Adipocyte (in vitro differentiated cells): ENCODE measurements around the gene BRD1.
"Not testable (repeated sequence)": the region's sequence is repeated elsewhere in the genome, so short reads cannot be mapped to it uniquely, and the experiment has no call there.

Source experiments
- DNase-seq: peaks from one replicate; pipeline ENCODE4 v3.0.0-alpha.2; 2015; ENCODE audit warnings: low read depth
- H3K27me3 ChIP-seq: replicated peaks from 2 replicates; pipeline ENCODE4 v1.7.0; 2013; ENCODE audit warnings: mild to moderate bottlenecking, low read length, moderate library complexity; ENCODE audit not compliant: control insufficient read depth, insufficient read depth
- H3K36me3 ChIP-seq: 2 replicates; pipeline ENCODE4 v1.7.0; 2013; ENCODE audit warnings: low read length, mild to moderate bottlenecking, moderate library complexity; ENCODE audit not compliant: control insufficient read depth, insufficient read depth, severe bottlenecking
- H3K4me1 ChIP-seq: 2 replicates; pipeline ENCODE4 v1.7.0; 2013; ENCODE audit warnings: mild to moderate bottlenecking, low read length, moderate library complexity; ENCODE audit not compliant: control insufficient read depth, insufficient read depth
- H3K4me3 ChIP-seq: 2 replicates; pipeline ENCODE4 v1.7.0; 2013; ENCODE audit warnings: mild to moderate bottlenecking, low read length, moderate library complexity
- H3K9ac ChIP-seq: 2 replicates; pipeline ENCODE4 v1.7.0; 2013; ENCODE audit warnings: mild to moderate bottlenecking, low read length, moderate library complexity
- H3K9me3 ChIP-seq: 2 replicates; pipeline ENCODE4 v1.7.0; 2013; ENCODE audit warnings: mild to moderate bottlenecking, low read length, moderate library complexity; ENCODE audit not compliant: control insufficient read depth

The BRD1 gene

GRCh38 chr22:49783926-49784629 lies 43.6 kb downstream of the BRD1 start:
- no peaks in the 10 kb centered on the region for H3K9me3 ChIP-seq
- DNase-seq: no peak
- no peak overlapping the region for H3K9ac ChIP-seq
- H3K36me3 ChIP-seq: peaks cover 49% of the 10 kb centered on the region
- H3K27me3 ChIP-seq: no peaks in the 10 kb centered on the region
- no peak overlapping the region for H3K4me3 ChIP-seq
- H3K4me1 ChIP-seq: peaks cover 26% of the 10 kb centered on the region

- Histone ChIP-seq H3K36me3 (peaks cover 51% of the 10 kb centered on the region), H3K27me3 (no peaks in the 10 kb centered on the region), H3K9ac (no peak overlapping the region), H3K9me3 (no peaks in the 10 kb centered on the region), H3K4me3 (no peak overlapping the region), H3K4me1 (peaks cover 17% of the 10 kb centered on the region)
- no peak for DNase-seq
These were observed 44.5 kb downstream of the BRD1 start for GRCh38 chr22:49783036-49783746.

DNA sequence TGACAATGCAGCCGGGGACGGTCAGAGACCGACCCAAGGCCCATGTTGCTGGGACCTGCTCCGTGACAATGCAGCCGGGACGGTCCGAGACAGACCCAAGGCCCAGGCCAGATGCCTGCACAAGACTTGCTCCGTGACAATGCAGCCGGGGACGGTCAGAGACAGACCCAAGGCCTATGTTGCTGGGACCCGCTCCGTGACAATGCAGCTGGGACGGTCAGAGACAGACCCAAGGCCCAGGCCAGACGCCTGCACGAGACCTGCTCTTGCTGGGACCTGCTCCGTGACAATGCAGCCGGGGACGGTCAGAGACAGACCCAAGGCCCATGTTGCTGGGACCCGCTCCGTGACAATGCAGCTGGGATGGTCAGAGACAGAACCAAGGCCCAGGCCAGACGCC lies 45.8 kb downstream of the BRD1 start:
- DNase-seq, H3K27me3 ChIP-seq, H3K4me3 ChIP-seq, H3K9me3 ChIP-seq, H3K9ac ChIP-seq: not testable (repeated sequence)
- peaks cover 53% of the 10 kb centered on the region for H3K36me3 ChIP-seq
- H3K4me1 ChIP-seq: peaks cover 13% of the 10 kb centered on the region

- no peak for DNase-seq
- Histone ChIP-seq H3K36me3 (peaks cover 53% of the 10 kb centered on the region), H3K9ac (no peak overlapping the region), H3K9me3 (no peaks in the 10 kb centered on the region), H3K4me3 (no peak overlapping the region), H3K27me3 (no peaks in the 10 kb centered on the region), H3K4me1 (peaks cover 12% of the 10 kb centered on the region)
These were observed 46.3 kb downstream of the BRD1 start for GRCh38 chr22:49781289-49781782.

DNA sequence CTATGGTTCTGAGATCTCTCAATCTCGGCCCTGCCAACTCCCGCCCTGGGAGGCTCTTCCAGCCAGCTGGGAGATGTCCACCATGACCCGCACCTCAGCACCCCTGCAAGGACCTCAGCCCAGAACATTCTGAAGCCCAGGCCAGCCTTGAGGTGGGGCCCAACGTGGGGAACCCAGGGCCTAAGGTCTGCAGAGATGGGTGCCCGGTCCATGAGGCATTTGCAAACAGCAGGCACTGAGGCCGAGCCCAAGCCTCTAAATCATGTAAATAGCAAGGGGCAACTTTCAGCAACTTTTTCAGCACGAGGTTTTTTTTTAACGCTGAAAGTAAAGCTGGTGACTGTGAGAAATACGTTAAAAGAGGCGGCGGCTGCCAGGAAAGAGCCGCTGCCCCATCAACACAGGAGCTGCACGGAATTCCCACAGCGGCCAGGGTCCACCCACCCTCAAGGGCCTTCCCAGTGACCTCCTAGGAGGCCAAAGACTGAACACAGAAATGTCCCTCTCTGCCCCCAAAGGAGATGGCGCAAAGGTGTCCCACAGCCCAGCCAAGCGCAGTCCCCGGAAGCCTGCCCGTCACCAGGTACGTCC lies 46.9 kb downstream of the BRD1 start:
- Histone ChIP-seq H3K9ac (no peak overlapping the region), H3K4me1 (peaks cover 9% of the 10 kb centered on the region), H3K27me3 (no peaks in the 10 kb centered on the region), H3K36me3 (peaks cover 54% of the 10 kb centered on the region), H3K4me3 (no peak overlapping the region), H3K9me3 (no peaks in the 10 kb centered on the region)
- DNase-seq: no peak

- Histone ChIP-seq H3K4me1 (peaks cover 5% of the 10 kb centered on the region), H3K36me3 (peaks cover 59% of the 10 kb centered on the region), H3K9me3 (no peaks in the 10 kb centered on the region), H3K27me3 (no peaks in the 10 kb centered on the region), H3K9ac (no peak overlapping the region), H3K4me3 (no peak overlapping the region)
- no peak for DNase-seq
These were observed 47.6 kb downstream of the BRD1 start for GRCh38 chr22:49779853-49780697.

GRCh38 chr22:49779211-49779610 lies 48.5 kb downstream of the BRD1 start:
- no peak overlapping the region for H3K4me3 ChIP-seq
- H3K9me3 ChIP-seq: no peaks in the 10 kb centered on the region
- peaks cover 59% of the 10 kb centered on the region for H3K36me3 ChIP-seq
- H3K27me3 ChIP-seq: no peaks in the 10 kb centered on the region
- peaks cover 5% of the 10 kb centered on the region for H3K4me1 ChIP-seq
- no peak for DNase-seq
- H3K9ac ChIP-seq: no peak overlapping the region

DNA sequence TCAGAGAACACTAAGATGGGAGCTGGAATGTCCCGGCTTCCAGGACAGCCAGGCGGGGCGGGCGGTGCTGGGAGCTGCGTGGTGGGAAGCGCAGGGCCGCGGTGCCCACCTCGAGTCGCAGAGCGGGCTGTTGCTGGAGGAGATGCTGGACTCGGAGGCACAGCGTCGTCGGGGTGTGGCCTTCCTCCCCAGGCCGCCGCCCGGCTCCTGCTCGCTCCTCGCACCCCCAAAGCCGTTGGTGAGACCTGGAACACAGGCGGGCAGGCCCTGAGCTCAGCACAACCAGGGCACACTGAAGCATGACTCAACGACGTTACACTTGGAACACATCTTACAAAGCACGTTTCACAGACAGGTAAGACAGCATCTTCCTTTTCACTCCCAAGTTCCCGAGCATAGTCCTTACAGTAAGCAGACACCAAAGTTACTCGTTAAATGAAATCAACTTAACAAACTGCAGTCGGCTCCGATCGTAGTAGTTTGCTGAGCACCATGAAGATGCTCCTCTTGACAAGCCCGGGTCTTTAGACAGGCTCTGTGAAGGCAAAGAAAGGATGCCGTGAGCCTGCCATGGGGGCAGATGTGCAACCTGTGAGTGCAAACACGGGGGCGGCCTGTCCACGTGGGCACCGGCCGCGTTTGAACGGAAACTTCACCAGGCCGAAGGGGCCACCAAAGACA lies 50.0 kb downstream of the BRD1 start:
- Histone ChIP-seq H3K4me1 (peaks cover 5% of the 10 kb centered on the region), H3K27me3 (no peaks in the 10 kb centered on the region), H3K36me3 (peaks cover 58% of the 10 kb centered on the region), H3K4me3 (no peak overlapping the region), H3K9ac (no peak overlapping the region), H3K9me3 (no peaks in the 10 kb centered on the region)
- DNase-seq: no peak

DNA sequence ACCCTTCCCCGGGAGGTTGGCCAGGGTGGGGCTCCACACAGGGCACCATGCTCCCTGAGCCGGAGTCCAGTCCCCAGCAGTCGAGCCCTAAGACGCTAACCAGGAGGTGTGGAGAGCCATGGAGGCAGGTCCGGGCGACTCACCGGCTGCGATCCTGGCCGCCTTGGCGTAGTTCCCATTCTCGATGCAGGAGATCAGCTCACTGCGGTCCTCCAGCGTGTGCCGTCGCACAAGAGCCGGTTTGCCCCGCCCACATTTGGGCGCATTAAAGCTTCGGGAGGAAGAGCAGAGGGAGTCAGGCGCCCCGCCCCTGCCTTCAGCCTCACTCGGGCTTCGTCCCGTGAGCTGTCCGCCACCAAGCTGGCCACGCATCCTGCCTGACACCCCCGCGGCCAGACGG lies 50.8 kb downstream of the BRD1 start:
- Histone ChIP-seq H3K4me1 (peaks cover 5% of the 10 kb centered on the region), H3K27me3 (no peaks in the 10 kb centered on the region), H3K9me3 (no peaks in the 10 kb centered on the region), H3K9ac (no peak overlapping the region), H3K36me3 (peaks cover 64% of the 10 kb centered on the region), H3K4me3 (no peak overlapping the region)
- no peak for DNase-seq

DNA sequence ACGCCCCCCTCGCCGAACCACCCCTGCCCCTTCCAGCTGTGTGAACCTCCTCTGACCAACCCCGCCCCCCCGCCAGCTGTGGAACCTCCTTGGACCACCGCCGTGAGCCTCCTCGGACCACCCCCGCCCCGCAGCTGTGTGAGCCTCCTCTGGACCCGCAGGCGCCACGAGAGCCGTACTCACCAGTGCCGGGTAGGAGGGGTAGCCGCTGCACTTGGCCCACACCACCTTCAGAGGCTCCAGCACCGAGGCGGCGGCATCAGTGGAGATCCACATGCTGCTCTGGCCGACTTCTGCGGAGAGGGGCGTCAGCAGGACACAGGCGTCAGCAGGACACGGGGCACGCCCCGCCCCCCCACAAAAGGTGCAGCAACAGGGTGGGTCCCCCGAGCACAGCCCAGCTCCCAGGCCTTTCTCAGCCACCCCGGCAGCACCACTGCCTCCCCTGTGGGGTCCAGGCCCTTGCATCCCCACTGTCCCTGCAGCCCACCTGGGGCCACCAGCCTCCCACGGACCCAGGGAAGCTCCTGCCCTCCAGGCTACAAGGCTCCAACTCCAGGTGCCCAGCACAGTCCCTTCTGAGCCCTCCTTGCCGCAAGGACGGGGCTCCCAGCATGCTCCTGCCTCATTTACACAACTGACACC lies 51.7 kb downstream of the BRD1 start:
- no peaks in the 10 kb centered on the region for H3K27me3 ChIP-seq
- H3K36me3 ChIP-seq: peaks cover 57% of the 10 kb centered on the region
- H3K9ac ChIP-seq: no peak overlapping the region
- DNase-seq: no peak
- H3K4me1 ChIP-seq: peaks cover 5% of the 10 kb centered on the region
- no peak overlapping the region for H3K4me3 ChIP-seq
- no peaks in the 10 kb centered on the region for H3K9me3 ChIP-seq
